SK-N-MC (cell line): ENCODE measurements around the gene EHD2.

ENCODE experiments used
- EZH2 ChIP-seq: fragments of 200-600 bp; sonication (generic); IDR thresholded peaks from one replicate; pipeline ENCODE4 v1.6.1; 2017; ENCODE audit warnings: antibody characterized with exemption
- FOXP2 ChIP-seq: optimal IDR thresholded peaks from 2 replicates; pipeline ENCODE3; 2011; ENCODE audit warnings: mild to moderate bottlenecking, moderate library complexity; ENCODE audit not compliant: insufficient read depth; ENCODE audit errors: extremely low read length, control extremely low read depth
- POLR2AphosphoS5 ChIP-seq: IDR thresholded peaks from 2 replicates; pipeline ENCODE4 v1.6.1; 2012; ENCODE audit warnings: mild to moderate bottlenecking, low read depth, low read length, borderline replicate concordance

GRCh38 chr19:47779524-47780214, 66.4 kb downstream of the EHD2 start:
- no peak for TF ChIP-seq EZH2
- TF ChIP-seq POLR2AphosphoS5 = no peak
- TF ChIP-seq FOXP2 = no peak
